ENCODE data around the gene TCF20.

The TCF20 gene

GRCh38 chr22:42270510-42271190 is at the start of gene TCF20:
TSS of gene TCF20 (minus strand) at chr22:42270653. CDS start at chr22:42215305, 55,348 bp downstream.
- DNase-seq: peak; percentile 72

- no peak for DNase-seq
These were observed 48.9 kb upstream of the TCF20 start for GRCh38 chr22:42319386-42319785.

DNA sequence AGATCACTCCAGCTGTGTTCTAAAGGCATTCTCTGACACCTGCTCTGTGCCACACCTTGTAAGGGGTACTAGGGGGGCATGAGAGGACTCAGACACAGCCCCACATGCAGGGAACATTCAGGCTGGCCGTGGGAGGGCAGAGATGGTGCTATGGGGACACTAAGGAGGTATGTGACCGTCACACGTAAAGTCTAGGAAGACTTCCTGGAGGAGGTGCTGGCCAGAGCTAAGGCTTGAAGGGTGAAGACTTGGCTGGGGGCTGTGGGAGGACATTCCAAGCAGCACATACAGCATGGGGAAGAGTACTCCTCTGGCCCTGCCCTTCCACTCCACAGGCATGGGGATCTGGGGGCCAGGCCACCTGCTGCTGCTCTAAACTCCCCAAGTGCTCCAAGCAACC is 48.5 kb upstream of the TCF20 start:
- DNase-seq: no peak

DNA sequence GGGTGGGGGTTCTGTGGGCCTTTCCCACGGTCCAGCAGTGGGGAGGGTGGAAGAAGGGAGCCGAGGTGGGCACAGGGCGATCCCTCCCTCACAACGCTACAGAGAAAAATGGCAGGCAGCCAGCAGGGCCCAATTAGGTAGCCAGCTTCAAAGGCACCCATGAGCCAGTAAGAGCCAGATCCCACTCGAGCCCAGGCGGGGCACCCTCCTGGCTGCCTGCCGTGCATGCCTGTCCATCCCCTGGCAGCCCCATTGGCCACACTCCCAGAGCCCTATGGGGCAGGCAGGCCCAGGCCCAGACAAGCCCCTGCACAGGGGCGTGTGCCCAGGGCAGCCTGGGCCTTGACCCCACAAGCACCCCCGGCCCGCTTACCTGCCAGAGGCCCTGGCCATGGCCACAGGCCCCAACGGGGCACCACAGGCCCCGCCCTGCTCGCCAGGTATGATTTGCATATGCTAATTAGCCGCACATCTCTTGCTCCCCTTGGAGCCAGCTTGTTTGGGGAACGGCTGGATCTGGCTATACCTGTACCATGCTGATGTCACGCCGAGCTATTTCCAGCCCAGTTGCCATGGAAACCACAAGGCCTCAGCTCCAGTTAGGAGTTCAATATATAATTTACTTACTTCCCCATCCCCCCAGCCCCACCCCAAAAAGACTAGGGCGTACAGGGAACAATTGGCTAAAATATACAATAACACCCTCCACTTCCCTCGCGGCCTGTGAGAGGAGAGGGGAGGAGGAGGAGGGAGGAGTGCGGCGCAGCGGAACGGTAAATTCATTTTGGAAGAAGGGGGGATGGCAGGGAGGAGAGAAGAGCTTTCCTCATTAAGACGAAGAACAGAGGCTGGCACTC is 47.5 kb upstream of the TCF20 start:
- DNase-seq: no peak

GRCh38 chr22:42317008-42317407 is 46.6 kb upstream of the TCF20 start:
- peak; percentile 30 for DNase-seq

DNA sequence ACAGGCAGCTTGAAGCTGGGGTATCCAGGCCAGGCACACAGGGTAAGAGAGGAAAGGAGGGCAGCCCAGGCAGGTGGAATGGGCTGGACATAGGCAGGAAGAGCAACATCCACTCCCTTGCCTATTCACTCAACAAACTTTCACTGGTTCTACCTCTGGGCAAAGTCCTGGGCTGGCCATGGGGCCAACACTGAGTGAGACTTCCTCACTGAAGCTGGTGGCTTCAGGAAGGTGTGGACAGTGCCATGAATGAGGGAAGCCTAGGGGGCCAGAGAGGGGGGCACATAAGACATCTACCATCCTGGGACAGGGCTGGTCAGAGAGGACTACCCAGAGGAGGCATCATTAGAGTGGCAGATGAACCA is 44.9 kb upstream of the TCF20 start:
- DNase-seq: no peak

GRCh38 chr22:42314709-42315391 is 44.4 kb upstream of the TCF20 start:
- no peak for DNase-seq

DNA sequence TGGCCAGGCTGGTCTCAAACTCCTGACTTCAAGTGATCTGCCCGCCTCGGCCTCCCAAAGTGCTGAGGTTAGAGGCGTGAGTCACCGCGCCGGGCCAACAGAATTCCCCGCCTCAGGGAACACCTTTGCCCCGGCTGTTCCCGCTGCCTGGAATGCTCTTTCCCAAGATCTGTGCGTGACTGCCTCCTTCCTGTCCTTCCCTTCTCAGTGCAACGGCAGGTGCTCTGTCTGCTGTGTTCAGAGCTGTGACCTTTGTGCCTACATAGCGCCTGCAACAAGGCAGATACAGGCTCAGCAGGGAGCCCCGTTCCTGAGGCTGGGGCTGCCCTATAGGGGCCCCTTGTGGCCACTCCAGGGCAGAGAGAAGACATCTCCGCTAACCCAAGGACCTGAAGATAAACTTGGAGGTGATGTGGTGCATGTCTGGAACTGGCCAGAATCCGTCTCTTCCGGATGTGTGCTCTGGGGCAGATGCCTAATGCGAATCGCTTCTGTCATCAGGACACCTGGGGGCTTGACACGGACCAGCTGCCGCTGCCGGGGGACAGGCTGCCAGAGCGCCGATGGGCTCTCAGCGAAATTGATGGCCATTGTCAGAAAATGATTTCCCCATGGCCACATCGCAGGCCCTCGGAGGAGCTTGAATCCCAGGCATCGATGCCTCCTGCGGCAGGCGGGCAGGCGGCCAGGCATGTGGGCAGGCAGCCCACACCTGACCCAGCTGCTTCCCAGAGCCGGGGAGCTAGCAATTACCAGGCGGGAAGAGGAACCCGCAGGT is 43.5 kb upstream of the TCF20 start:
- peak; percentile 41 for DNase-seq

DNA sequence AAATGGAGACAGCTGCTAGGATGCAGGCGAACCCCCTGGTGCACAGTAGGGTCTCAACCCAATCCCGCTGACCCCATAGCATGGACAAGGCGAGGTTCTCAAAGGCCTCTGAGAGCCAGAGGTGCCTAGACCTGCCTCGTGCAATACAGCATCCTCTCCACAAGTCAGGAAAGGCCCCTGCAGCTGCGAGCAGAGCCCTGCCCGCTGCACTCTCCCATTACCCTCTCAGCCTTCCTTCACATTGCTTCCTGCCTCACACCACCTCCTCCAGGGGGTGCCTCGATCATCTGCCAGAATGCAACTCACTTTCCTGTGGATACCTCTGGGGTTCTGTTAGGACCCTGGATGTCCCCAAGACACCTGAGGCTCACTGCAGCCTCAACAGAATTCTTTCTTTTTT is 42.8 kb upstream of the TCF20 start:
- no peak for DNase-seq

DNA sequence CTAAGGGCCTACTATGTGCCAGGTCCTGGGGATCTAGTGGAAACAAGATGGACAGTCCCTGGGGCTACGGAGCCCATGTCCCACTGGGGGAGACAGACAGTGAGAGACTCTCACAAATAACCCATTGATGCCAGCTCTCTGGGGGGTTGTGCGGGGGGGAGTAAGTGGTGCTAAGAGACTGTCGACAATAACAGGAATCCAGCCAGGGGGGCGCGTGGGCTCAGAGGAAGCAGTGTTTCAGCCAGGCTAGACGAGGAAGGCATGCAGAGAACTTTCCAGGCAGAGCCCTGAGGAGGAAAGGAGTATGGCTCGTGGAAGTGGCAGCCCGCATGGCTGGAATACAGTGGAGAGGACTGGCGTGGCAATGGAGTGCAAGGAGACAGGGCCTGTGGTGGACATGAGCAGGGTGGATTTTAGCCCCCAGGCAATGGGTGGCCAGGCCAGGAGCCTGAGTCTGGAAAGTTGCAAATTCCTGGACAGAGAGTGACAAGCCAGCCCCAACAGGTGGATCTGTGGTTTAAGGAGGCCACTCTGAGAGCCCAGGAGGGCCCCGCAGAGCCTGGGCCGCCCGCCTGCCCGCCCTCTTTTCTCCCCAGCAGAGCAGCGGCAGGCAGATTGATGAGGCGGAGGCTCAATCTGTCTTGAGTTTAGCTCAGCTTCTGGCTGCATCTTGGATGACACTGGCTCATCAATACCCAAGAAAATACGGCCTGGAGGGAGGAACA is 40.0 kb upstream of the TCF20 start:
- no peak for DNase-seq

DNA sequence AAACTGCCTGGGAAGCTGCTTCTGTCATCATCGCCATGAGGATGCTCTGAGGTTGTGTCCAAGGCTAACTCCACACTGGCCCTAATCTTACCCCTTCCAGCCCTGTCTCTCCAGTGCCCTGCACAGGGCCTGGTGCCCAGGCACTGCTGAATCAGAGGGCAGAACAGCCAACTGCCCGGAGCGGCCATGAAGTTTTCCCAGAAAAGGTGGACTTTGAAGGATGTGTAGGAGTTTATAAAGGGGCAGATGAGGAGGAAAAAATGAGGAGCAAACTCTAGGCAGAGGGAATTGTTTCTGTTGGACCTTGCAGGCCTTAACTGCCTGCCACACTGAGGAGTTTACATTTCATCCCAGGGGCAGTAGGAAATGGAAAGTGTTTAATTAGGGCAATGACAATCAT is 39.4 kb upstream of the TCF20 start:
- no peak for DNase-seq

DNA sequence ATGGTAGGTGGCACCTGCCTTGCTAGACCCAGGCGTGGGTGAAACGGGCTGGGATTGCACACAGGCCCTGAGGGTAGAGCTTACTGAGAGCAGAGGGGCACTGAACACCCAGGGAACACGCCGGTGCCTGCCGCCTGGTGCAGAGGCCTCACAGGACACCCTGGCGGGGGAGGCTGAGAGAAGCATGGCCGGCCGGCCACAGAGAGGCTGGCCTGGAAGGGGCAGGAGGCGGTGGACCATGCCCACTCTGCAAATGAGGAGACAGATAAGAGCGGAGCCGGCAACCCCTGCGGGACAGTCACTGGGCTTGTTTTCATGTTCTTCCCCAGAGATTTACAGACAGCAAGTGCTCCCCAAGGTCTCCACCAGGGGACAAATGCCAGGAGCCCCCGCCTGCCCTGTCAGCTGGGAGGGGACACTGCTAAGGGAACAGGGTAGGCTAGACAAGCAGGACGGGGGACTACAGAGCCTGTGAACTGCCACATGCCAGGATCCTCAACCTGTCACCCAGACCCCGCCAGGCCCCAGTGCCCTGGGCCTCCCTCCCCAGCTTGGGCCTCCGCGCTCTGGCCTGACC is 38.5 kb upstream of the TCF20 start:
- no peak for DNase-seq

- no peak for DNase-seq
These were observed 37.5 kb upstream of the TCF20 start for GRCh38 chr22:42307806-42308563.

DNA sequence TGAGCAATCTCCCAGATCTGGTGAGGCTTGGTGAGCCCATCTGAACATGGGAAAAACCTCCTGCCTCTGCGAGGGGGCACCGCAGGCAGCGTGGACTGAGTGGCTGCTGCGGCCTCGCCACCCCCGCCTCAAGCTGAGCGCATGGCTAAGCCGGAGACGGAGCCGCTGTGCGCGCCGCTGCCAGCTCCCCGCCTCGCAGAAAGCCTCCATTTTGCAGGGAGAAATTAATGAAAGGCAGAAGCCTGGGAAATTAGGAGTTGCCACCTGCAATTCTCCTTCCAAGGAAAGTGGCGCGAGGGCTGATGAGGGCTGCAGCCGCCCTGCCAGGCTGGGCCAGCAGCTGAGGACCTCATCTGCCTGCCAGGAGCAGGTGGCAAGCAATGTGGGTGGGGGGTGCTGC is 35.6 kb upstream of the TCF20 start:
- DNase-seq: no peak

DNA sequence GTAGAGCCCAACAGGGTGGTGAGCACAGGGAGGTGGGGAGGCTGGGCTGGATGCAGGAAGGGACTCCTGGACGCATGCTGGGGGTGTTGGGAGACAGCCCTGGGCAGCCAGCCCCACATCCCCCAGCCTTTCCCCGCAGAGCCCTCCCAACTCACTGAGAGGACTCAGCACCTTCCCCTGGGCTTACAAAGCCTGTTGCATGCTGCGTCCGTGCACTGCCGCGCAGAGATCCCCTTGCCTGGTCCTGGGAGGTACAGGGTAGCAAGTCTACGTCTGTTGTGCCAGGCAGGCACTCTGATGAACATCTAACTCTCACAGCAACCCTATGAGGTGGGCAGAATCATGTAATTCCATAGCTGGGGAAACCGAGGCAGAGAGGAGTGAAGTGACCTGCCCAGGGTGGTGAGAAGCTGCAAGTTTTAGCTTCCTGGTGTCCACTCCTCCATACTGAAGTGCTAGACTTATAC is 33.9 kb upstream of the TCF20 start:
- DNase-seq: no peak

DNA sequence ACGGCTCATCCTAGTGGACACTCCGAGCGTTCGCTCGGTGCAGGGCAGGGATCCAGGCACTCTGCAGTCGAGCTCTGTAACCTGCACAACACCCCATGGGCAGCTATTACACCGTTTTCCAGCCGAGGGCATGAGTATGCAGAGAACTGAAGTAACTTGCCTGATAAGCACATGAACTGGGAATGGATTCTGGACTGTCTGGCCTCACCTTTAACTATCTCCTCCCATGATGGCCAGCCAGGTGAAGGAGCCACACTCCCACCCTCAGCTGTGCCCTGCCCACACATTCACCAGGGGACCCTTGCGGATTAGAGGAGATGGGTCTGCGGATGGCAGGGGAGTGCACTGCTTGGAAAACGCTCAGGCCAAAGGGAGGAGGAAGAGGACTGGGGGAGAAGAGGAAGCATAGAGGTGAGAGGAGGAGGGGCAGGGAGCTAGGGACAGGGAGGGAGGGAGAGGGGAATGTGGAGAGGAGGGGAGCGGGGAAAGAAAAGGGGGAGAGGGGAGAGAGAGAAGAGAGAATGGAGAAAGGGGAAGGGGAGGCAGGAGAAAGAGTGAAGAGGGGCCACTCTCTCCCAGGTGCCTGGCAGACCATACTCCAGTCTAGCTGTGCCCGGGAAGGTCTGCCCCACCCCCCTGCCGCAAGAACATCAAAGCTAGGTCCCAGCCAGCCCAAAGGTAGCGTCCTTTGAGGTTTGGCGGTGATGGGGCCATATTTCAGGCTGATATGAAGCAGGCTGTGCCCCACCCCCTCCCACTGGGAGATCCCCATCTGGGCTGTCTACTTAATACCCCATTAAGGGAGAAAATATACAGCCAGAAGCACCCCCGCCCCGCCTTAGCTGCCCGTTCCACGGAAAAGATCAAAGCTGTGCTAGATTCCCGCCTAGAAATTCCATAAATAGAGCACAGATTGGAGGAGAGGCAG is 33.2 kb upstream of the TCF20 start:
- DNase-seq: no peak

DNA sequence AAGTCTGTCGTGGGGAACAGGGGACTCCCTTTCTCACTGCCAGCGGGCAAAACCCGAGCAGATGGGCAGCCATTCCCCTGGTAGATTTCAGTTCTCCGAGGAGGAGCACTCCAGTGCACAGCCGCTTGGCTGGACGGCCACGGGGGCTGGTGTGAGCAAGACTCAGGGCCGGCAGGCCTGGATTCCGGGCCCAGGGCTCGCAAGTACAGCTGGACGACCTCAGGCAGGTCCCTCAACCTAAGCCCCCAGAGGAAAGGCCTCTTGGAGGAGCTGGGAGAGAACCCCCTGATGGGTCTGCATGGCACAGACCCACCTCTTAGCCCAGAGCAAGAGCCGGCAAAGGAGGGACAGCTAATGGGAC is 31.3 kb upstream of the TCF20 start:
- no peak for DNase-seq

DNA sequence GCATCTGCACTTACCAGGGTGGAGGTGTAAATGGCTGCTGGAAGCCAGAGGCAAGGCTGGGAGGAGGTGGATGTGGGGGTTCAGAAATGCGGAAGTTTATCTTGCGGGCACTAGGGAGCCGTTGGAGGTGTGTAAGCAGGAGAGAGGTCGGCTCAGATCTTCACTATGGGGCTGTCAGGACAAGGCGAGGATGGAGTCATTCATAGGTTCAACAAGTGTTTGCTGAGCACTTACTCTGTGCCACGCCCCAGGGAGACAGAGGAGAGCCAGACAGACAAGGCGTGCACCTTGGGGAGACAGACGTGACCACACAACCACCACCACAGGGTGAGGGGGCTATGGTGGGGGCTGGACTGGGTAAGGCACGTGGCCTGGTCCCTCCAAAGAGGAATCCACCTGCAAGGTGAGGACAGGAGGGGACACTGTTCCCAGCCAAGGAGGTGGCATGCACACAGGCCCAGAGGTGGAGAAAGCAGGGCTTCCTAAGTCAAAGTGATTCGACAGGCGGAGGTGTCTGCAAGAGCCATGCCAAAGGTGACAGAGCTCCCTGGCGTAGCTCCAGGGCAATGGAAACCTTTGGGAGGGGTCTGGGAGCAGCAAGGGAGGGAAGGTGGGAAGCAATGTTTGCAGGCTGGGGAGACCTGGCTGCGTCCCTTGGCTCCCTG is 30.8 kb upstream of the TCF20 start:
- DNase-seq: no peak
